ENCODE measurements around the gene PIP4K2C.
"Not testable (repeated sequence)": the region's sequence is repeated elsewhere in the genome, so short reads cannot be mapped to it uniquely, and the experiment has no call there.

PIP4K2C gene

DNA sequence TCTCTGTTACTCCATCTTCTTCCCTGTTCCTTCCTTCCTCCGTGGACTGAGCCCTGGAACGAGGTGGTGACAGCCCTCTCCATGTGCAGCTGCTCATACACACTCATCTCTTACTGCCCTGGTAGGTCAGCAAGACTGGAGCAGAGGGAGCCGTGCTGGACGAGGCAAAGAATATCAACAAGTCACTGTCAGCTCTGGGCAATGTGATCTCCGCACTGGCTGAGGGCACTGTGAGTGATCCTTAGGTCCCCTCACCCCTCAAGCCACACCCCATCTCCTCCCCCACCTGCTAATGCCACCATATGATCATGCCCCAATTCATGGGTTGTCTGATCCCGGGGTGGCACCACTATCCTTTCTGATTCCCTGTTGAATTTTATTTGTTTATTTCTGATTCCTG, 22.2 kb upstream of the PIP4K2C start:
- TF ChIP-seq JUND (IDR thresholded peaks at IDR 0.05; ENCODE audit: low read depth), result no peak
- in situ Hi-C loops (cut with HindIII; ENCODE audit: low pct_unique_long_range_greater_than_20kb, low sequenced_read_pairs), result no loop called here
- DNase-seq (ENCODE audit: low read depth in 1 of 2, low spot score in 1 of 2), result no peak

DNA sequence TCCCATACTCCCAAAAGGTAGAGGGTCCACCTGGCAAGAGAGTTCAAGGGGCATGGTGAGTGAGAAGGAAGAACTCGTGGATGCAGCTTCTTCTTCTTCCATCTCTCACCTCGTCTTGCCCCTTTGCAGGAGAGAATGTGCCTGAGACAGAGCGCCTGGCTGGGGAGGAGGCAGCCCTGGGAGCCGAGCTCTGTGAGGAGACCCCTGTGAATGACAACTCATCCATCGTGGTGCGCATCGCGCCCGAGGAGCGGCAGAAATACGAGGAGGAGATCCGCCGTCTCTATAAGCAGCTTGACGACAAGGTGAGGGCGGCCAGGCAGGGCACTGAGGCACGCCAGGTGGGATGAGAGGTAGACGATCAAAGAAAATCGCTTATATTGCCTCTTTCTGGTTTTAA, 21.1 kb upstream of the PIP4K2C start:
- in situ Hi-C loops (cut with HindIII; ENCODE audit: low pct_unique_long_range_greater_than_20kb, low sequenced_read_pairs), result no loop called here
- TF ChIP-seq JUND (IDR thresholded peaks at IDR 0.05; ENCODE audit: low read depth), result no peak
- no peak for DNase-seq (ENCODE audit: low read depth in 1 of 2, low spot score in 1 of 2)

DNA sequence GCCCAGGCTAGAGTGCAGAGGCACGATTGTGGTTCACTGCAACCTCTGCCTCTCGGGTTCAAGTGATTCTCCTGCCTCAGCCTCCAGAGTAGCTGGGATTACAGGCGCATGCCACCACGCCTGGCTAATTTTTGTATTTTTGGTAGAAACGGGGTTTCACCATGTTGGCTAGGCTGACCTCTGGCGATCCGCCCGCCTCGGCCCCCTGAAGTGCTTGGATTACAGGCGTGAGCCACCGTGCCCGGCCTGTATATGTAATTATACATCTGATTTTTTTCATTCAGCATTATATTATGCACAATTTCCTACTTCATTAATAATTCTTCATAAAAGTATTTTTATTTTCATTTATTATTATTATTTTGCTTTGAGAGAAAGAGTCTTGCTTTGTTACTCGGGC, 20.6 kb upstream of the PIP4K2C start:
- in situ Hi-C loops (cut with HindIII; ENCODE audit: low pct_unique_long_range_greater_than_20kb, low sequenced_read_pairs); DNase-seq (ENCODE audit: low read depth in 1 of 2, low spot score in 1 of 2): not testable (repeated sequence)

DNA sequence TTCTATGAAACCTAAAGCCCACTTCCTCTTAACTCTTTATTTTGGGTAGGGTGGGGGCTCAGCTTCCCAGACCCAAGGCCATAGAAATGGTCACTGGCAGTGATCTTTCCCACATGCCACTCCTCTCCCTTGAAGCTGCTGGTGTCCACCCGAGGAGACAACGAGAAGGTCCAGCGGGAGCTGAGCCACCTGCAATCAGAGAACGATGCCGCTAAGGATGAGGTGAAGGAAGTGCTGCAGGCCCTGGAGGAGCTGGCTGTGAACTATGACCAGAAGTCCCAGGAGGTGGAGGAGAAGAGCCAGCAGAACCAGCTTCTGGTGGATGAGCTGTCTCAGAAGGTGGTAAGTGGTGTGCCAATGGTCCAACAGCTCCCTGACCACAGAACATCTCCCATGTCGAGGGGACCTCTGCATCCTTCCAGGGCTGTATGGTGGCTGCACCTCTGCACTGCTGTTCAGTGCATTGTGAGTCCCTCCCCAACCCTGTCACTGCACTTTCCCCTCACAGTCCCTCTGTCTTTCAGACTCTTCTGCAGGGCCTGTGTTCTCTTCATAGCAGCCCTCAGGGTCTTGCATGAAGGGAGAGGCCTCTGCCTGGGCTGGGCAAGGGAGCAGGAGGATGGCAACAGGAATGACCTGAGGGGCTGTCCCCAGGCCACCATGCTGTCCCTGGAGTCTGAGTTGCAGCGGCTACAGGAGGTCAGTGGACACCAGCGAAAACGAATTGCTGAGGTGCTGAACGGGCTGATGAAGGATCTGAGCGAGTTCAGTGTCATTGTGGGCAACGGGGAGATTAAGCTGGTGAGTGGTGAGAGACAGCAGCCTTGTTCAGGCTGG, 18.8 kb upstream of the PIP4K2C start:
- in situ Hi-C loops (cut with HindIII; ENCODE audit: low pct_unique_long_range_greater_than_20kb, low sequenced_read_pairs), result no loop called here

DNA sequence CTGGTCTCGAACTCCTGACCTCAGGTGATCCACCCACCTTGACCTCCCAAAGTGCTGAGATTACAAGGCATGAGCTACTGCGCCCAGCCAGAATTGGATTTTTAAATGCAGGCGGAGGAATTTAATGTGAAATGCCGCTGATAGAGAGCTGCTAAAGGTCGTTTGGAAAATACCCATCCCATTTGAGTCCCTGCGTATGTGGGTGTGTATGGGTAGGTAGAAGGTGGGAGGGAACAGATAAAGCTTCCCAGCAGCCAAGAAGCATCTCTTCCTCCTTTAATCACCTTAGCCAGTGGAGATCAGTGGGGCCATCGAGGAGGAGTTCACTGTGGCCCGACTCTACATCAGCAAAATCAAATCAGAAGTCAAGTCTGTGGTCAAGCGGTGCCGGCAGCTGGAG, 16.2 kb upstream of the PIP4K2C start:
- TF ChIP-seq JUND (IDR thresholded peaks at IDR 0.05; ENCODE audit: low read depth), result no peak
- DNase-seq (ENCODE audit: low read depth in 1 of 2, low spot score in 1 of 2), result no peak
- in situ Hi-C loops (cut with HindIII; ENCODE audit: low pct_unique_long_range_greater_than_20kb, low sequenced_read_pairs), result no loop called here

More for the DNA sequence above, 18.8 kb upstream of the PIP4K2C start:
- DNase-seq (ENCODE audit: low read depth in 1 of 2, low spot score in 1 of 2), result no peak
- no peak for TF ChIP-seq JUND (IDR thresholded peaks at IDR 0.05; ENCODE audit: low read depth)

DNA sequence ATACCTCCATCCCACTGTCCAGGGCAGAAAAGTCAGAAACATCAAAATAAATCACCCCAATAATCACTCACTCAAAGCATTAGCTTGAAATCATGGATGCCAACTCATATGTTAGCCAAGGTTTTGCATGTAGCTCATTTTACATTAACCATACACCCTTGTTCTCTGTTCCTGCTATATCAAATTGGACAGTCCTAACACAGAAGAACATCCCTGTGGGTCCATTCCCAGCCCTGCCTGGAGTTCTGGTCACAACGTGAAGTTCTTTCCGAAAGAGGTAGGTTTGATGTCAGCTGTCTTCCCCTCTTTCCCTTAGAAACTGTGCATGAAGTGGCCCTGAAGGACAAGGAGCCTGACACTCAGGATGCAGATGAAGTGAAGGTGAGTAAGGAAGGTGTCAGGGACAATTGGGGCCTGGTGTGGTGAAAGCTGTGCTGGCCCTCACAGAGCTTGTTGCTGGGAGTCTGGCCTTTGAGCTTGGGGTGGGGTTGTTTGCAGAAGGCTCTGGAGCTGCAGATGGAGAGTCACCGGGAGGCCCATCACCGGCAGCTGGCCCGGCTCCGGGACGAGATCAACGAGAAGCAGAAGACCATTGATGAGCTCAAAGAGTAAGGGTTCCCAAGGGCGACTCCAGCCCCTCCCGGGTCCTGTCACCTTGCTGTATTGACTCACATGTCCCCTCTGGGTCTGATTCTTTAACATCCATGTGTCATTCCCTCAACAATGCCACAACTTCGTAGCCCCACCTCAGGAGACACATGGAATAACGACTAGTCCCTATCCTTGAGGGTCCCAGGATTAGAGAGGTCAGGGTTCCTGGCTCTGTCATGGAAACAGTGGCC, 15.0 kb upstream of the PIP4K2C start:
- no peak for TF ChIP-seq JUND (IDR thresholded peaks at IDR 0.05; ENCODE audit: low read depth)
- DNase-seq (ENCODE audit: low read depth in 1 of 2, low spot score in 1 of 2), result no peak
- in situ Hi-C loops (cut with HindIII; ENCODE audit: low pct_unique_long_range_greater_than_20kb, low sequenced_read_pairs), result no loop called here

DNA sequence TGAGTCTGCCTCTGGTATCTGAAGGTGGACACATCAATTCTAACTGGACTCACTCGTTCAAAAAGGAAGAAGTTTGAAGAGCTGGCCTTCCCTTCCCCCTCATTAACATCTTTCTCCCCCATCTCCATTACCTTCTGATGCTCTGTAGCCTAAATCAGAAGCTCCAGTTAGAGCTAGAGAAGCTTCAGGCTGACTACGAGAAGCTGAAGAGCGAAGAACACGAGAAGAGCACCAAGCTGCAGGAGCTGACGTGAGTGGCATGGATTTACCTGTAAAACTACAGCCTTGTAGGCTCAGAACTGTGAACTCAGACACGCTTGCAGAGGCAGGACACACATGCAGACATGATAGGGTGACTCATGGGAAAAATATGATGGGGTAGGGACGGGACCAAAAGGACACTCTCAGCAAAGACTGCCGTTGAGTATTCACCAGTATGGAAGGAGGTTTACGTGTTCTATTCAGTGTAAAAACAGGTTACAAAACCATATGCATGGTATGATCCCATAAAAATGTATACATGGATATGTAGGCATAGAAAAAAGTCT, 14.3 kb upstream of the PIP4K2C start:
- in situ Hi-C loops (cut with HindIII; ENCODE audit: low pct_unique_long_range_greater_than_20kb, low sequenced_read_pairs), result no loop called here
- TF ChIP-seq JUND (IDR thresholded peaks at IDR 0.05; ENCODE audit: low read depth), result no peak
- no peak for DNase-seq (ENCODE audit: low read depth in 1 of 2, low spot score in 1 of 2)

DNA sequence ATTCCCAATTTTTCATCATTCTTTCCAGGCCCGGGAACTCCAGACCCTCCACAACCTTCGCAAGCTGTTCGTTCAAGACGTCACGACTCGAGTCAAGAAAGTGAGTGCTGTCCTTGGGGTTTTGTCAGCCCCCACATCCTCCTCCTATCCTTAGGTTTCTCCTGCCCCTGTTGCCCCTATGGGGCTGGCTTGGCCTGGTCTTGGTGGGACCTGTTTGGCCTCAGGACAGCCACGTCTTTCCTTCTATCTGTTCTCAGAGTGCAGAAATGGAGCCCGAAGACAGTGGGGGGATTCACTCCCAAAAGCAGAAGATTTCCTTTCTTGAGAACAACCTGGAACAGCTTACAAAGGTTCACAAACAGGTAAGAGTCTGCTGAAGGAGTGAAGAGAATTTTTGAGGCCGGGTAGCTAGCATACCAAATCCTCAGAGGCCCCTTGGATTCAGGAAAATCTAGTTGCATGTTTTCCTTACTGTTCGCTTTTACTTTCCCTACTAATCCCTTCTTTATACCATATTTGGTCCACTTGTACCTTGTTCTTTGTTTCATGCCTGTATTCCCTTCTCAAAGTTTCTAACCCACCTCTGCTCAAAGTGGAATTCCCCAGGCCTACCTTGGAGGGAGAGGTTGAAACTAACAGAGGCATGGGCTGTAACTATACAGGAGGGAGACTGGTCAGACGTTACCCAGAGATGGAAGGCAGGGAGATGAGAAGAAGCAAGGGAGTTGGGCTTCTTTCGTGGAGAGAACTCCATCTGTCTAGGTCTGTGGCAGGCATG, 12.8 kb upstream of the PIP4K2C start:
- no peak for TF ChIP-seq JUND (IDR thresholded peaks at IDR 0.05; ENCODE audit: low read depth)
- in situ Hi-C loops (cut with HindIII; ENCODE audit: low pct_unique_long_range_greater_than_20kb, low sequenced_read_pairs), result no loop called here
- DNase-seq (ENCODE audit: low read depth in 1 of 2, low spot score in 1 of 2), result no peak

DNA sequence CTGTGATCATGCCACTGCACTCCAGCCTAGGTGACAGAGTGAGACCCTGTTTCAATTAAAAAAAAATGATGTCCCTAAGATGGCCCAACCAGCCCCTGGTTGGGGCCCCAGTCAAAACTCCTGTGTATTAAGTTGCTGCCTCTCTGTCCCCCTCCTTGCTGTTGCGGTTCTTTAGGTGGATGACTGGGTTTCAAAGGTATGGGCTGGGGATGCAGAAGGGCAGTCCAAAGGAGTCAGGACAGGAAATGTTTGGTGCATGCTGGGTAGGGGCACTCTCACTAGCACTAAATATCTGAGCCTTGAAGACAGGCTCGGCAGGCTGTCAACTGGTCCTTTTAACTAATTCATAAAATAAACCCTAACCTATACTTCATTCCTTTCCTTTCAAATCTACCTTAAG, 12.0 kb upstream of the PIP4K2C start:
- TF ChIP-seq JUND (IDR thresholded peaks at IDR 0.05; ENCODE audit: low read depth), result no peak
- no peak for DNase-seq (ENCODE audit: low read depth in 1 of 2, low spot score in 1 of 2)
- in situ Hi-C loops (cut with HindIII; ENCODE audit: low pct_unique_long_range_greater_than_20kb, low sequenced_read_pairs), result no loop called here

DNA sequence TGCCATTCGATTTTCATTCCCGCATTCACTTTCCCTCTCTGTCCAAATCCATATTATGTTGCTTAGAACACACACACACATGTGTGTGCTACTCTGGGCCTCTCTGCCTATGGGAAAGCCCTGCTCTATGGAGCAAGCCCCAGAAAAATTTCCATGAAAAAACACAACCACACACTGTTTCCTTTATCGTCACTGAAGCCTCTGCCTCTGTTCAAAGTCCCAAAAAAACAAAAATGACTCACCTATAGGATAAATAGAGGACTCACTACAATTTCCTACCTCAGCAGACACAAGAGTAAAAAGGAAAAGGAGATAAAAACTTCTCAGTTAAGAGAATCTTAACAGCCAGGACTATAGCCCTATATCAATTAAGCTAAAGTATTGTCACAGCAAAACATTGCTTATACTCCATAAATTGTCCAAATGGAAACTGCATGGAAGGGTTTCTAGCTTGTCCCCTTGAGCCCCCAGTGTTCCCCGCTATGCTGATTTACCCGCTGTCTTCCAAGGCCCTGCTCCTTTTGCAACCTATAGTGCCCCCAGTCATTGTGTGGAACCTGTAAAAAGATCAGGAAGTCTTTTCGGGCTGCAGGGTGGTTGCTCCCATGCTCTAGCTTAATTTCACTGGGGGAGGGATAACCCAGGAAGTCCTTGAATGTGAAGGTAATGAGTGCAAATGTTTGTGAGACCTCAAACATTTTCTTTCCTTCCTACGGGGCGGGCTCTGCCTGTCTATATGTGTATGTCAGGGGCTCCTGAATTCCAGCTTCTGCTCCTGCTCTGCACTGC, 11.1 kb upstream of the PIP4K2C start:
- no peak for DNase-seq (ENCODE audit: low read depth in 1 of 2, low spot score in 1 of 2)
- no peak for TF ChIP-seq JUND (IDR thresholded peaks at IDR 0.05; ENCODE audit: low read depth)
- in situ Hi-C loops (cut with HindIII; ENCODE audit: low pct_unique_long_range_greater_than_20kb, low sequenced_read_pairs), result no loop called here

DNA sequence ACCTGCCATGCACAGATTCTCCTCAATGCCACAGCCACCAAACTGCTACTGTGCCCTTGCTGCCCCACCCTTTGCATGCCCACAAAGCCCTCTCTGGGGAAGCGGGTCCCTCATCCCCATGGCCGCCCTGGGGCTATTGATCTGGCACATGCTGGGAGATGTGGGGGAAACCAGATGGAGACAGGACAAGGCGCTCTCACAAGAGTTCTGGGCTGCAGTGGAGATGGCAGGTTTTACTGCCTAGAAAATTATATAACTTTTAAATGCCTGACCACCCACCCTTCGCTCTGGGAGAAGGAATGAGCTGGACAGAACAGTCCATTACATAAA, 10.6 kb upstream of the PIP4K2C start:
- in situ Hi-C loops (cut with HindIII; ENCODE audit: low pct_unique_long_range_greater_than_20kb, low sequenced_read_pairs), result no loop called here
- no peak for TF ChIP-seq JUND (IDR thresholded peaks at IDR 0.05; ENCODE audit: low read depth)
- no peak for DNase-seq (ENCODE audit: low read depth in 1 of 2, low spot score in 1 of 2)

DNA sequence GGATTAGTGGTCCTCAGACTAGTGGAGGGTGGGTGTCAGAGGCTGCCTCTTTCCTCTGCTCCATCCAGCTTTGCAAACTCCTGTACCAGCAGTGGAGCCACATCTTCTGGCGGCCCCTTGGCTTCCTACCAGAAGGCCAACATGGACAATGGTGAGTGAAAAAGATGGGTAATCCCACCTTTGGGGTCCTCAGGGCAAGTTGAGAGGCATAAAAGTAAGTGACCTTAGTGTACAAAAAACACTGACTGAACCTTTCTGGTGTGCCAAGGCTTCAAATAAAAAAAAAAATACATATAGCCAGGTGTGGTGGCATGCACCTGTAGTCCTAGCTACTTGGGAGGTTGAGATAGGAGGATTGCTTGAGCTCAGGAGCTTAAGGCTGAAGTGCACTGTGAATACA, 9.2 kb upstream of the PIP4K2C start:
- no peak for TF ChIP-seq JUND (IDR thresholded peaks at IDR 0.05; ENCODE audit: low read depth)
- DNase-seq (ENCODE audit: low read depth in 1 of 2, low spot score in 1 of 2), result no peak
- in situ Hi-C loops (cut with HindIII; ENCODE audit: low pct_unique_long_range_greater_than_20kb, low sequenced_read_pairs), result no loop called here
